Pancreas (tissue), 10 donors: ENCODE results near the gene CD58. TPM values are rescaled to one million over a fixed set of nuclear protein-coding genes. Genes with fewer than 3 reads are reported as not detected.
"Not testable (repeated sequence)": the region's sequence is repeated elsewhere in the genome, so short reads cannot be mapped to it uniquely, and the experiment has no call there.

ENCODE experiments used
- ATAC-seq, 4 donors: fragments of 200-7000 bp; cut with Tn5 transposase; one replicate each; pipeline versions ENCODE4 v1.8.0 to v1.9.1; 2020; ENCODE audit warnings: mild to moderate bottlenecking in 4 of 4, moderate library complexity in 4 of 4
- DNase-seq, 6 donors: peaks; one replicate each; pipeline ENCODE4 v3.0.0-alpha.2; 2020
- FAIRE-seq: peaks from 2 replicates; lab custom pipeline; 2012; peaks lifted over from hg19 to GRCh38; lab: Jason Lieb, UNC
- H3K27ac ChIP-seq, 4 donors: fragments of 200-600 bp; sonication (generic); 1 replicate in 3 of 4; 2 replicates in 1 of 4; pipeline versions ENCODE4 v1.5.0 to v1.8.0; 2020
- H3K27me3 ChIP-seq, 4 donors: fragments of 200-600 bp; one replicate each; pipeline ENCODE4 v1.8.0; 2021
- H3K36me3 ChIP-seq, 3 donors: fragments of 200-600 bp; sonication (generic) in 1 of 3; one replicate each; pipeline versions ENCODE4 v1.5.0 to v1.8.0; 2020 to 2021
- H3K4me1 ChIP-seq, 3 donors: fragments of 200-600 bp; one replicate each; pipeline ENCODE4 v1.8.0; 2021
- H3K4me3 ChIP-seq, 4 donors: fragments of 200-600 bp; sonication (generic) in 2 of 4; one replicate each; pipeline versions ENCODE4 v1.5.0 to v1.8.0; 2020 to 2021
- H3K9me3 ChIP-seq, 4 donors: fragments of 200-600 bp; one replicate each; pipeline ENCODE4 v1.8.0; 2021
- CTCF ChIP-seq, 4 donors: fragments of 200-600 bp; sonication (generic) in 3 of 4; IDR thresholded peaks; one replicate each; pipeline versions ENCODE4 v1.5.0 to v1.8.0; 2021; ENCODE audit warnings: antibody characterized with exemption in 4 of 4
- WGBS, 2 donors: extraction: QIAGEN DNeasy Blood & Tissue Kit; methylation state at CpG; one replicate each; pipeline ENCODE4 v1.1.7; 2013; 5-methylcytosine and 5-hydroxymethylcytosine counted together
- intact Hi-C, 3 donors: fragments of 100-400 bp; cut with DNase I; formaldehyde crosslinking; loops; one replicate each; pipeline versions ENCODE4 v1.11.1 to v1.14.2; 2022
- polyA plus RNA-seq, 2 donors: library from polyadenylated mRNA; stranded (reverse); fragments of 200-250 nt; gene quantifications; one replicate each; pipeline ENCODE4 v1.2.3, GENCODE V29; 2013
- total RNA-seq, 6 donors: library from RNA; stranded (reverse); fragmentation: NEBNext Ultra II Directional in 4 of 6; extraction: Animal tissue kit (Norgen Biotek cat#: 25700) in 4 of 6; gene quantifications; one replicate each; pipeline versions ENCODE4 v1.2.1 to v1.2.4, GENCODE V29; 2021 to 2023
- donor health status: healthy with polysubstance abuse.
- donor health status: DM: no; HTN: no; CAD: no; lungs with moderate emphysema.
- donor health status: DM: no; HTN: no; CAD: no.
- donor health status: control.
- donor health status: control.
- donor health status: Bipolar disorder and iron deficiency.
- donor health status: DM: yes; HTN: yes; CAD: no.
- donor health status: DM: no; HTN: no; CAD: no.
- donor health status: DM: no; HTN: no; CAD: no.
- donor health status: DM: yes; HTN: yes; CAD: no.

Gene CD58
- total and polyA plus RNA-seq, 8 donors, result 1.7 to 9.1 (median 4.0) TPM

GRCh38 chr1:116605315-116605714, 34.5 kb upstream of the CD58 start:
- H3K36me3 ChIP-seq, result no peaks in the 10 kb centered on the region
- 70 to 90% methylated on average over 1 of the region's 1 CpG for WGBS, 2 donors
- H3K4me1 ChIP-seq, result no peaks in the 10 kb centered on the region
- H3K27ac ChIP-seq, result no peak overlapping the region
- no peak for TF ChIP-seq CTCF (IDR thresholded peaks at IDR 0.05)
- no peak overlapping the region for H3K4me3 ChIP-seq
- H3K9me3 ChIP-seq, result no peaks in the 10 kb centered on the region
- no peaks in the 10 kb centered on the region for H3K27me3 ChIP-seq
- ATAC-seq, result no peak
- DNase-seq, result no peak
- intact Hi-C loops, result no loop called here
- no peak for FAIRE-seq

GRCh38 chr1:116604408-116604807, 33.6 kb upstream of the CD58 start:
- WGBS, 2 donors, result 72 to 85% methylated on average over 6 of the region's 6 CpGs
- not testable (repeated sequence) for FAIRE-seq, ATAC-seq

GRCh38 chr1:116603646-116604045, 32.8 kb upstream of the CD58 start:
- intact Hi-C loops, ATAC-seq, DNase-seq, H3K27ac ChIP-seq, H3K27me3 ChIP-seq, H3K9me3 ChIP-seq, H3K4me1 ChIP-seq, H3K4me3 ChIP-seq, FAIRE-seq, H3K36me3 ChIP-seq: not testable (repeated sequence)
- 80 to 90% methylated on average over 21 of the region's 21 CpGs for WGBS, 2 donors

More at GRCh38 chr1:116604408-116604807, 33.6 kb upstream of the CD58 start:
- H3K4me1 ChIP-seq, H3K27ac ChIP-seq, H3K36me3 ChIP-seq, H3K4me3 ChIP-seq, H3K27me3 ChIP-seq, DNase-seq, H3K9me3 ChIP-seq, intact Hi-C loops: not testable (repeated sequence)

GRCh38 chr1:116599369-116599768, 28.5 kb upstream of the CD58 start:
- DNase-seq, H3K4me3 ChIP-seq, intact Hi-C loops, H3K4me1 ChIP-seq, H3K27ac ChIP-seq, H3K36me3 ChIP-seq, ATAC-seq, H3K9me3 ChIP-seq, FAIRE-seq, H3K27me3 ChIP-seq: not testable (repeated sequence)
- WGBS, 2 donors, result 87 to 89% methylated on average over 1 to 2 of the region's 2 CpGs

GRCh38 chr1:116598420-116599036, 27.7 kb upstream of the CD58 start:
- H3K27ac ChIP-seq, H3K9me3 ChIP-seq, H3K4me3 ChIP-seq, H3K36me3 ChIP-seq, DNase-seq, FAIRE-seq, ATAC-seq, H3K4me1 ChIP-seq, intact Hi-C loops, H3K27me3 ChIP-seq: not testable (repeated sequence)
- 75 to 89% methylated on average over 11 of the region's 11 CpGs for WGBS, 2 donors

GRCh38 chr1:116597388-116597787, 26.6 kb upstream of the CD58 start:
- H3K27me3 ChIP-seq, DNase-seq, intact Hi-C loops, H3K27ac ChIP-seq, ATAC-seq, H3K4me3 ChIP-seq, FAIRE-seq, H3K9me3 ChIP-seq, H3K4me1 ChIP-seq, H3K36me3 ChIP-seq: not testable (repeated sequence)
- 55 to 82% methylated on average over 2 of the region's 2 CpGs for WGBS, 2 donors

- H3K9me3 ChIP-seq, intact Hi-C loops, H3K4me1 ChIP-seq, H3K27ac ChIP-seq, H3K36me3 ChIP-seq, H3K4me3 ChIP-seq, H3K27me3 ChIP-seq, DNase-seq, FAIRE-seq: not testable (repeated sequence)
- peak; percentile 14 to 57 (median 33) for ATAC-seq
- 45 to 47% methylated on average over 5 of the region's 5 CpGs for WGBS, 2 donors
Measured at GRCh38 chr1:116596742-116597307, 26.0 kb upstream of the CD58 start.
